Jurkat, Clone E6-1 (cell line): ENCODE results near the gene MFN2.
"Not testable (repeated sequence)": the region's sequence is repeated elsewhere in the genome, so short reads cannot be mapped to it uniquely, and the experiment has no call there.

Source experiments
- DNase-seq: peaks from one replicate; pipeline ENCODE4 v3.0.0-alpha.2; 2011; ENCODE audit warnings: low read depth, low spot score
- H3K4me3 ChIP-seq: 2 replicates; pipeline ENCODE4 v1.5.1; 2011; ENCODE audit warnings: mild to moderate bottlenecking, low read length, control low read depth, moderate library complexity

MFN2 gene

GRCh38 chr1:11990303-11991032 is 10.2 kb downstream of the MFN2 start:
- no peak for DNase-seq
- no peak overlapping the region for H3K4me3 ChIP-seq

- no peak for DNase-seq
- no peak overlapping the region for H3K4me3 ChIP-seq
These were observed 11.9 kb downstream of the MFN2 start for GRCh38 chr1:11991969-11992676.

GRCh38 chr1:11997081-11997850 is 17.0 kb downstream of the MFN2 start:
- DNase-seq, result no peak
- no peak overlapping the region for H3K4me3 ChIP-seq

GRCh38 chr1:11998636-11999035 is 18.4 kb downstream of the MFN2 start:
- no peak overlapping the region for H3K4me3 ChIP-seq
- DNase-seq, result no peak

- H3K4me3 ChIP-seq, result no peak overlapping the region
- DNase-seq, result no peak
These were observed 19.0 kb downstream of the MFN2 start for GRCh38 chr1:11999236-11999635.

- no peak overlapping the region for H3K4me3 ChIP-seq
- DNase-seq, result peak; percentile 29
These were observed 21.1 kb downstream of the MFN2 start for GRCh38 chr1:12001249-12001917.

- no peak for DNase-seq
- H3K4me3 ChIP-seq, result no peak overlapping the region
These were observed 21.8 kb downstream of the MFN2 start for GRCh38 chr1:12001996-12002493.

GRCh38 chr1:12003762-12004161 is 23.5 kb downstream of the MFN2 start:
- no peak for DNase-seq
- no peak overlapping the region for H3K4me3 ChIP-seq

- DNase-seq, result no peak
- H3K4me3 ChIP-seq, result no peak overlapping the region
These were observed 25.4 kb downstream of the MFN2 start for GRCh38 chr1:12005488-12006166.

GRCh38 chr1:12006167-12006921 is 26.1 kb downstream of the MFN2 start:
- no peak overlapping the region for H3K4me3 ChIP-seq
- no peak for DNase-seq

GRCh38 chr1:12007204-12007603 is 27.0 kb downstream of the MFN2 start:
- DNase-seq, result no peak
- H3K4me3 ChIP-seq, result no peak overlapping the region

- H3K4me3 ChIP-seq, DNase-seq: not testable (repeated sequence)
These were observed 28.1 kb downstream of the MFN2 start for GRCh38 chr1:12008355-12008754.

- no peak overlapping the region for H3K4me3 ChIP-seq
- DNase-seq, result no peak
These were observed 29.2 kb downstream of the MFN2 start for GRCh38 chr1:12009318-12009947.

- no peak for DNase-seq
- no peak overlapping the region for H3K4me3 ChIP-seq
These were observed 30.7 kb downstream of the MFN2 start for GRCh38 chr1:12010746-12011570.

- DNase-seq, result no peak
- no peak overlapping the region for H3K4me3 ChIP-seq
These were observed 31.8 kb downstream of the MFN2 start for GRCh38 chr1:12011998-12012397.

- H3K4me3 ChIP-seq, result no peak overlapping the region
These were observed 32.5 kb downstream of the MFN2 start for GRCh38 chr1:12012560-12013316.

More at GRCh38 chr1:12012560-12013316, 32.5 kb downstream of the MFN2 start:
- no peak for DNase-seq
